Ishikawa (cell line): ENCODE measurements around the gene ECSCR.
A peak's percentile ranks its signal among the peaks of the same experiment; 100 is the strongest.

Experiments
- CEBPB ChIP-seq: IDR thresholded peaks from 2 replicates; pipeline ENCODE4 v1.6.1; 2012
- CREB1 ChIP-seq: IDR thresholded peaks from 2 replicates; pipeline ENCODE4 v1.6.1; 2012; ENCODE audit warnings: low read depth
- EGR1 ChIP-seq: IDR thresholded peaks from 2 replicates; pipeline ENCODE4 v1.6.1; 2012
- EP300 ChIP-seq: IDR thresholded peaks from 2 replicates; pipeline ENCODE4 v1.6.1; 2012; ENCODE audit warnings: borderline replicate concordance
- FOXM1 ChIP-seq: IDR thresholded peaks from 2 replicates; pipeline ENCODE4 v1.6.1; 2012; ENCODE audit warnings: low read depth, borderline replicate concordance
- MAX ChIP-seq: IDR thresholded peaks from 2 replicates; pipeline ENCODE4 v1.6.1; 2012
- NFIC ChIP-seq: IDR thresholded peaks from 2 replicates; pipeline ENCODE4 v1.6.1; 2012
- RAD21 ChIP-seq: IDR thresholded peaks from 2 replicates; pipeline ENCODE4 v1.6.1; 2012; ENCODE audit warnings: low read depth
- TAF1 ChIP-seq: IDR thresholded peaks from 2 replicates; pipeline ENCODE4 v1.6.1; 2012; ENCODE audit warnings: low read depth, mild to moderate bottlenecking
- TCF12 ChIP-seq: IDR thresholded peaks from 2 replicates; pipeline ENCODE4 v1.6.1; 2012; ENCODE audit warnings: low read depth
- TEAD4 ChIP-seq: IDR thresholded peaks from 2 replicates; pipeline ENCODE4 v1.6.1; 2012
- USF1 ChIP-seq: IDR thresholded peaks from 2 replicates; pipeline ENCODE4 v1.6.1; 2012
- YY1 ChIP-seq: IDR thresholded peaks from 2 replicates; pipeline ENCODE4 v1.6.1; 2012; ENCODE audit warnings: low read depth
- ZBTB7A ChIP-seq: IDR thresholded peaks from 2 replicates; pipeline ENCODE4 v1.6.1; 2012; ENCODE audit warnings: low read depth
- TF ChIP-seq, protein P1 (sequence below): IDR thresholded peaks from 2 replicates; pipeline ENCODE4 v1.6.1; 2012; ENCODE audit warnings: low read depth, mild to moderate bottlenecking

The ECSCR gene

GRCh38 chr5:139481580-139482049 is 19.1 kb upstream of the ECSCR start:
- TF ChIP-seq YY1 (no peak), ZBTB7A (no peak), TAF1 (no peak), MAX (no peak), EP300 (no peak), TCF12 (no peak), USF1 (no peak), FOXM1 (no peak), TEAD4 (no peak), CEBPB (no peak)
- TF ChIP-seq, protein P1, sequence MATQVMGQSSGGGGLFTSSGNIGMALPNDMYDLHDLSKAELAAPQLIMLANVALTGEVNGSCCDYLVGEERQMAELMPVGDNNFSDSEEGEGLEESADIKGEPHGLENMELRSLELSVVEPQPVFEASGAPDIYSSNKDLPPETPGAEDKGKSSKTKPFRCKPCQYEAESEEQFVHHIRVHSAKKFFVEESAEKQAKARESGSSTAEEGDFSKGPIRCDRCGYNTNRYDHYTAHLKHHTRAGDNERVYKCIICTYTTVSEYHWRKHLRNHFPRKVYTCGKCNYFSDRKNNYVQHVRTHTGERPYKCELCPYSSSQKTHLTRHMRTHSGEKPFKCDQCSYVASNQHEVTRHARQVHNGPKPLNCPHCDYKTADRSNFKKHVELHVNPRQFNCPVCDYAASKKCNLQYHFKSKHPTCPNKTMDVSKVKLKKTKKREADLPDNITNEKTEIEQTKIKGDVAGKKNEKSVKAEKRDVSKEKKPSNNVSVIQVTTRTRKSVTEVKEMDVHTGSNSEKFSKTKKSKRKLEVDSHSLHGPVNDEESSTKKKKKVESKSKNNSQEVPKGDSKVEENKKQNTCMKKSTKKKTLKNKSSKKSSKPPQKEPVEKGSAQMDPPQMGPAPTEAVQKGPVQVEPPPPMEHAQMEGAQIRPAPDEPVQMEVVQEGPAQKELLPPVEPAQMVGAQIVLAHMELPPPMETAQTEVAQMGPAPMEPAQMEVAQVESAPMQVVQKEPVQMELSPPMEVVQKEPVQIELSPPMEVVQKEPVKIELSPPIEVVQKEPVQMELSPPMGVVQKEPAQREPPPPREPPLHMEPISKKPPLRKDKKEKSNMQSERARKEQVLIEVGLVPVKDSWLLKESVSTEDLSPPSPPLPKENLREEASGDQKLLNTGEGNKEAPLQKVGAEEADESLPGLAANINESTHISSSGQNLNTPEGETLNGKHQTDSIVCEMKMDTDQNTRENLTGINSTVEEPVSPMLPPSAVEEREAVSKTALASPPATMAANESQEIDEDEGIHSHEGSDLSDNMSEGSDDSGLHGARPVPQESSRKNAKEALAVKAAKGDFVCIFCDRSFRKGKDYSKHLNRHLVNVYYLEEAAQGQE, result no peak

DNA sequence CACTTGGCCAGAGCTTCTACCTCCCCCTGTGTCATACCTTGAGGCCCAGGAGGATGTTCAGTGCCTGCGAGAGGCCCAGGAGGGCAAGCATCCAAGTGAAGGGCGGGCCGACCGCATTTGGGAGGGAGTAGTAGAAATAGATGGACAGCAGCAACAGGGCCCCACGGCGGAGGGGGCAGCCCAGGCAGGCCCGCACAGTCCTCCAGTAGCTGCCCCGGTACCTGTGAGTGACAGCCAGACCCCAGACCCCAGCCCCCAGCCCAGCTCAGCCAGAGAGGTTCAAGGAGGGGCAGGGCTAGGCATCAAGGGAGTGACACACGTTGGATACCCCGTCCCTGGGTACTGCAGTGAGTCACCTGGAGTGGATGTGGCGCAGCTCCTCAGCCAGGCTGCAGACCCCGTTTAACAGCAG is 18.6 kb upstream of the ECSCR start:
- TF ChIP-seq FOXM1 (no peak), CEBPB (no peak), TAF1 (no peak), RAD21 (no peak), TEAD4 (no peak), YY1 (no peak), USF1 (no peak), EP300 (no peak), CREB1 (no peak)
- TF ChIP-seq, protein P1, result no peak

DNA sequence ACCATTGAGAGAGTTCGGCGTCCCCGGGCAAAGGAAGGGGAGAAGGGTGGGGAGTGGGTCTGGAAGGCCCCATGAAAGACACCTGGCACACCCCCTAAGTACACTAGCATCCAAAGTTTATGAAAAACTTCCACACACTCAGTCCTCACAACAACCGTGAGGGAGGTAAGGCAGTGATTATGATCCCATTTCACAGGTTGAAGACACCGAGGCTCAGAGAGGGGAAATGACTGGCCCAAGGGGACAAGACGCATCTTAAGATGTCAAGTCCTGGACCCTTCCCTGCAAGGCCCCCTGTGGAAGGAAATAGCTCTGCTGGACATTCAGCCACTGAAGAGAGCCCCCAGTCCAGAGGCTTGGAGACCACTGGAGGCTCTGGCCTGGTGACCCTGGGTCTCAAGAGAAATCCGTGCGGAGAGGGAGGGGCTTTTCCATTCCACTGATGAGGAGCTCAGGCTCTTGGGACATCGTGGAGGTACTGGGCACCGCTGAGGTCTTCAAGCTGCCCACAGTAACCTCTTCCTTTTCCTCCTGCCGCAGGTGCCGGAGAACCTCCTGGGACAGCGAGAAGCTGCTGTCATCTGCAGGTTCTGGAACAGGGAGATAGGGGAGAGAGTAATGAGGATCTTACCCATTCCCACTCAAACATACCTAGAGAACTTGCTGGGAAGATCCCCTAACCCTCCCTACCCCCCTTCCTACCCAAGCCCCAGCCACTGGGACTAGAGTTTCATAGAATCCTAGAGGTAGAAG is 13.5 kb upstream of the ECSCR start:
- TF ChIP-seq MAX, result no peak
- no peak for TF ChIP-seq CREB1
- TF ChIP-seq EGR1, result no peak
- no peak for TF ChIP-seq USF1
- no peak for TF ChIP-seq FOXM1
- no peak for TF ChIP-seq RAD21
- no peak for TF ChIP-seq TCF12
- no peak for TF ChIP-seq NFIC

DNA sequence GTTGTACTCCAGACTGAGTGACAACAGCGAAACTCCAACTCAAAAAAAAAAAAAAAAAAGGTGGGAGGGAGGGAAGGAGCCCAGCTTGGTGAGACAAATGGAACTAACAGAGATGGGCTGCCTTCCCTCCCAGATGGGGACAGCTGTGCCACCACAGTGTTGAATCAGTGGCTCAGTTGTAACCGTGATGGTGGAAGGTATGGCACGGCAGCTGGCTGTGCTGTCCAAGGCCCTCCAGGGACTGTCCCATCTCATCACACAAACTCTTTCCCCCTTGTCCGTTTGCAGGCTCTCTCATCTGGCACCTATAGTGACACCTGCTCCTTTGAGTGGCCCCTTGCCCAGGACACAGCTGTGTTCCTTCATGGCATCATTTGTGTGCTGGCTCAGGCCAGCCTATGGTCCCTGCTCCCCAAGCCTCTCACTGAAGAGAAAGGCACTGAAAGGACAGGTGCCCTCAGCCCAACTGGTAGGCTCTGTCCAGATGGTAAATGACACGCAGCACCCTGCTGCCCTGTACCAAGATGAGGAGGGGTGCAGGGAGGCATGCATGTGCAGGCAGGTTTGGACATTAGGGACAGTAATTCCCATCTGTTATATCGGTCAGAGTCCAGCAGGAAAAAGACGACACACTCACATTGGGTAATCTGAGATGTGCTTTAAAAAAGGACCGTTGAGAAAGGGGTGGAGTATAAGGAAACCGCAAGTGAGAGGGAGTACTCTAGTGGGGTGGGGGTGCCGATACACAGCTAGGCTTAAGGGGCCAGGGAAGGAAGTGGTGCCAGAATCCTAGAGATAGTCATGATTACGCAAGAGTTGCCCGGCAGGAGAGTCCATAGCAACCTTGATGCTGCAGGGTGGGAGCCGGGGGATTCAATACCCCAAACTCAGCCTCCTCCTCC is 12.6 kb upstream of the ECSCR start:
- TF ChIP-seq CEBPB, result peak; percentile 73
- TF ChIP-seq, protein P1, result no peak
